Endometrium (tissue), 2 donors: Measurements from ENCODE around the gene BCDIN3D.
A peak's percentile ranks its signal among the peaks of the same experiment; 100 is the strongest.
"Not testable (repeated sequence)": the region's sequence is repeated elsewhere in the genome, so short reads cannot be mapped to it uniquely, and the experiment has no call there.

Experiments
- FAIRE-seq: peaks from 2 replicates; lab custom pipeline; 2012; peaks lifted over from hg19 to GRCh38; lab: Jason Lieb, UNC
- donor health status: control.
- donor health status: control.

Gene BCDIN3D

DNA sequence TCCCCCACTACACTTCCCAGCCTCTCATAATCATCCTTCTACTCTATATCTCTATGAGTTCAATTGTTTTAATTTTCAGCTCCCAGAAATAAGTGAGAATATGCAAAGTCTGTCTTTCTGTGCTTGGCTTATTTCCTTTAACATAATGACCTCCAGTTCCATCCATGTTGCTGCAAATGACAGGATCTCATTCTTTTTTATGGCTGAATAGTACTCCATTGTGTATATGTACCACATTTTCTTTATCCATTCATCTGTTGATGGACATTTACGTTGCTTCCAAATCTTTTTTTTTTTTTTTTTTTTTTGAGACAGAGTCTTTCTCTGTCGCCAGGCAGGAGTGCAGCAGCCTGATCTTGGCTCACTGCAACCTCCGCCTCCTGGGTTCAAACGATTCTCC lies 13.0 kb upstream of the BCDIN3D start:
- not testable (repeated sequence) for FAIRE-seq

DNA sequence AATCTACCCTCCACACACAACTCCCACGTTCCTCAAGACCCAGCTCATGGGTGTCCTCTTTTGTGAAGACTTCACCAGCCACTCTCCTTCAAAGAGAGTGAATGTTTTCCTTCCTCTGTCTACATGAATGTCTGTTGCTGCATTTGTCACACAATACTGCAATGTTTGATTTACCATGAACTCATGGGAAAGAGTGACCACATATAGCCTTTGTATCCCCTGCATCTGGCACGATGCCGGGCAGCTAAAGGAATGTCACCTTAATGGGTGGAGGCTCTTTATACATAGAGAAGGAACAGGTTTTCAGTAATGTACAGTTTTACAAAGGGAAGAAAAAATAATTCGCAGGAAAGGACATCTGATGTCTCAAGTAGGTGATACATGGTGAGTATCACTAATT lies 12.1 kb upstream of the BCDIN3D start:
- FAIRE-seq = no peak

DNA sequence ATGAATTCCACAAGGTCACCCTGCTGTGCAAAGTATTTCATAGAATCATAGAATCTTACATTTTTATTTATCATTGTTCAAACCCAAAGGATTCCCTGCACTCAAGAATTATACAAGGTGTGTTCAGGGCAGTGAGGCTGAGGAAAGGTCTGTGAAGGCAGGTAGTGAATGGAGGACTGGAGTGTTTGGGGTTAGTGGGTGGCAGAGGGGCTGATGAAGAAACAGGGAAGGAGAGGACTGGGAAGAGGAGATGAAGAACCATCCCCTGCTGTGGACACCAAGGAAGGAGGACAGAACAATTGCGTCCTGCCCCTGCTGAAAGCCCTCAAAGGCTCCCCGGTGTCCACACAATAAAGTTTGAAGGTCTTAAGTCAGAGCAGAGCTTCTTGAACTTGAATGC lies 10.8 kb upstream of the BCDIN3D start:
- no peak for FAIRE-seq

DNA sequence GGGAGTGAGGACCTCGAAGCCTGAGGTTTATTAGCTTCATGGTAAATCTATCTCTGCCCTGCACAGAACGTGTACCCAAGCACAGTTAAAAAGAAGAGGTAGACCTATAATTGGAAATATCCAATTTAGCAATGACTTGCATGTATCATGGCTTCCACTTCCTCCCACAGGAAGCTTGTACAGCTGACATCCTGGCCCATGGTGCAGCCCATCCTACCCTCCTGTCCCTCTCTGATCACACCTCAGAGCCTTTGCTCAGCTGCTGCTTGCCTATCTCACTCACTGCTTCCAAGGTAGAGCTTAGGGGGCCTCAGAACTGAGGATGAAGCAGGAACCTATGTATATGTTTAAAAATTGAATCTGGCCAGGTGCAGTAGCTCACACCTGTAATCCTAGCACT lies 4.3 kb upstream of the BCDIN3D start:
- no peak for FAIRE-seq

DNA sequence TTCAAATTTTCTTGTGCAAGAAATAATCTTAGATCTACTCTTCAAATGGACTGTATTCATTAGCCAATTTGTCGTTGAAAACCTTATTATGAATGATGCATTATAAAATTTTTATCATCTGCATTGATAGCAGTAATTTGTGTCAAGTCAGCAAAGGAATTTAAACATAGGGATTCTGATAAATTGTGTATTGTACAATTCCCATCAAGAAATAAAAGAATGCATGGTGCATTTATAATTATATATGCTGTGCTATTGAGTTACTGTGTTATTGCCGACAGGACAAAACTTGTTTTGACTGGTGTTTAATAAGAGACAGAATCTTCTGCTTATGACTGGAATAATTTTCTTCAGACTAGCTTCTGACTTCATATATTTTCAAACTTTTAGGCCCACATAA lies 3.1 kb upstream of the BCDIN3D start:
- no peak for FAIRE-seq

DNA sequence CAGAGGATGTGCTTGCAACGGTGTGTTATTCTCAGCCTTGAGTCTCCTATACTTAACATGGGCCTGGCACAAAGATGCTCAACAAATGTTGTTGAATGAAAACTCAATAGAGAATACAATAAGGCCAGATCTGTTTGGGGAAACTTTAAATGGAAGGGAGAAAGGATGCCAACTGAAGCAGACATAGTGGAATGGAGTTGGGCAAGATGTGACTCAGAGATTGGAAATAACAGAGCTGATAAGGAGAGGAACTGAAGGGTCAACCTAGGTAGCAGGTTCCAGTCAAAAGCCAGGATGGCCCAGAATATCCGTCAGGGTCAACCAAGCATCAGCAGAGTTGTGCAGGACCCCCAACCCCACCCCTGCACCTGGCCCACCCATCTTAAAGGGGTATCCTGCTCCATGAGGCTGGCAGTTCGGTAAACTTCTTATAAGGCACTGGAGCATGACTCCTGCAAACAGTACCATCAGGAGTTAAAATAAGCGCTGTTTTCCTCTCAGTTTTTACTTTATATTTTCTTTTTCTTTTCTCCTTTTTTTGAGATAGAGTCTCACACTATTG lies 1.1 kb upstream of the BCDIN3D start:
- no peak for FAIRE-seq

DNA sequence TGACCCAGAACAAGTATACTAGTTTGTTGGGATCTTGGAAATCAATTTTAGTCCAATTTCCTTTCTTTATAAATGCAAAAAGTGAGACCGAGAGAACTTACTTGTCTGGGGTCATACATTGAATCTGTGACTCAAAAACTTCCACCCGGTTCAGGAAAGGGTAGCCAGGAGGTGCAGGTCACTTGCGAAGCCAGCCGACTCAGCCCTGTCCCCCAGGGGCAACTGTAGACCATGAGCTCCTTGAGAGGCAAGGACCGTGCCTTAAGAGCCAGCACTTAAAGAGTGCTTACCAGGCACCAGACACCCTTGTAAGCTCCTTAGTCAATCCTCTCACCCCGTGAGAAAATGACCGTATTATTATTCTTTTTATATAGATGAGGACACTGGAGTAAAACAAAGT lies 505 bp upstream of the BCDIN3D start:
- FAIRE-seq = no peak

DNA sequence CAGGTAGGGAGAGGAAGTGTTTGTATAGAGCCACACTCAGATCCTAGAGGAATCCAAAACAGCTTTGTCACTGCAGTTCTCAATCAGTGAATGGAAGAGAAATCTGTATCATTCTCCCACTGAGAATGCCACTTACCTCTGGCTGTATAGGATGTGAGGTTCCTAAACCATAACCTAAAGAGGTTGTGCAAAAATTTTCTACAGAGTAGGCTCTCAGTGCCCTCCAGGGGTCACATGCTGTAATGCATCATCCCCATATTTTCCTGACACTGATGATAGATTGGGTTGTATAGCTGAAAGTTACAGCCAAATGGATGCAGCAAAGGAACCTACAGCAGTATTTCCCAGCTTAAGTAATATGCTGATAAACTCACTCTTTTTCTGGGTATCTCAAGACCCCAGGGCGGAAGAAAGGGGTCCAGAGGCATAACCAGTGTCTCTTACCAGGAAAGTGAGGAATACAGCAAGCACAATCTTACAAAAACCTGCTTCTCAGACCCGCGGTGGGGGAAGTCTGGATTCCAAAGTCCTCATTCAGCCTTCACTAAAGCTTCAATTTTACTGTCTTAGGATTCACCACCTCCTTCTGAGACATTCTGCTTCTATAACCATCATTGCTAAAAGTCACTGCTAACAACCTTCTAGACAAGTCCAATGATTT lies 3.8 kb downstream of the BCDIN3D start:
- no peak for FAIRE-seq

DNA sequence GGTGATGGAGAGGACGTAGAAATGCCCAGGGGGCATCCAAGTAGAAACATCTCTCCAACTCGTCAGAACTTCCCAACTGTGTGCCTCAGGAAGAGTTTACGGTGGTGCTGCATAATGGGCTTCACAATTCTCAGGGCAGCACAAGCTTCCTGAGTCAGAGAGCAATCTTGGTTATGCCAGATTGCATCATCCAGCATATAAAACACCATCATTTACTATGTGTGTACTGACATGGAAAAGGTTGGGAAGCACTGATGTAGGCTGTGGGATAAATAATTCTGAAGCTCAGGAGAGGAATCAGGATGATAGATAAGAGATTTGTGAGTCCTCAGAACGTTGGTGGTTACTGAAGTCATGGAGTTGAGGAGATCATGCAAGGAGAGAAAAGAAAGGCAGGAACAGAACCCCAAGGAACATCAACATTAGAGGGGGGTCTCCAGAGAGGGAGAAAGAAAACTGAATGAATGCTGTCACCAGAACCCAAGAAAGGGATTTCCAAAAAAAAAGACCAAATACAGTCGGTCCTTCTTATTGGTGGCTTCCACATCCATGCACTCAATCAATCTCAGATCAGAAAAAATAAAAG lies 10.0 kb downstream of the BCDIN3D start:
- no peak for FAIRE-seq

DNA sequence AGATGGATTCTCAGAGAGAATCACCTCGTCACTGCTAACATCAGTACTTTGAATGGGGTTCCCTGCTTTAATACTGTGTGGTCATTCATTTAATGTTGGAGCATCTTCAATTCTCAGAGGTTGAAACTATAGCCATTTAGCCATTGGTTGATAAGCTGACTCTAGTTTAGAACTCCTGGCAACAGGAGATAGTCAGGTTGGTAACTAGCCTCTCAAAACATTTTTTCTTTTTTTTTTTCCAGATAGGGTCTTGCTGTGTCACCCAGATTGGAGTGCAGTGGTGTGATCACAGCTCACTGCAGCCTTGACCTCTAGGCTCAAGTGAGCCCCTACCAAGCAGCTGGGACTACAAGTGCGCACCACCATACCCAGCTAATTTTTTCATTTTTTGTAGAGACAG lies 11.2 kb downstream of the BCDIN3D start:
- no peak for FAIRE-seq

DNA sequence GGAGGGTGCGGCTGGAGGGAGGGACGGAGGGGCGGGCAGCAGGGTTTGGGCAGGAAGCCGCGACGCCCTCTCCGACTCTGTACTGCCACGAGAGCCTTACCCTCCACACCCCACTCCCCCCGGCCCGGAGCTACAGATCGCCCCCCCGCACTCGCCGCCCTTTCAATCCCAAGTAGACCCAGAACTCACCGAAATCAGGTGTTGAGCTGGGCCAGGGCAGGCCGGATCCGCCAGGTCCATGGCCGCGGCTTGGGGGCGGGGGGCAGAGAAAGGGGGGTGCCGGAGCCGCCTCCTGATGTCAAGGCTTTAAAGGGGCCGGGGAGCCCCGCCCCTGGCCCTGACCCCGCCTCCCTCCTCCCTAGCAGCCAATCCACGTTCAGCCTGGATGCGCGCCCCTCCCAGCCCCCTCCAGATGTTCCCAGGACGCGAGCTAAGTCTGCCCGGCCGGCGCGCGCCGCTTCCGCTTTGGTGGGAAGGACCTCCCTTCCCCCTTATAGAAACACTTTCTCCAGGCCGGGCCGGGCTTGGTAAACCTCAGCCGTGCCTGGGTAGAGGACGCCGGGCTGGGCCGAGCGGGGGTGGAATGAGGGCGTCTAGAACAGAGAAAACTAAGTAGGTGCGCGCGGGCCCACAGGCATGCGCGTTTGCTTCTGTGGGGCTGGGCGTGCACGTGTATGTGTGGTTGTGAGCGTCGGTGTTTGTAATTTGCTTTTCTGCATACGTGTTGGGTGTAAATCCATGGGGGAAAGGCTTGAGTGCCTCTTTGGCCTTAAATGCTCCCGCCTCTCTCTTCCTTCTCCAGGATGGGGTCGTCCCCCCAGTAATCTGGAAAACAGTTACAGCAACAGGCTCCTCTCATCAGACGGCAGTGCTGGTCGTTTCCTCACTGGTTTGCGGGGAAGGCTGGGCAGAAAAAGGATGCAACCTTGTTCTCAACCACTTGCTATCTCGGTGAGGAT lies 14.5 kb downstream of the BCDIN3D start, which contains the start of gene NCKAP5L:
Gene NCKAP5L, minus strand, starts transcription at position 281 of the 959 bp plus-strand sequence. CDS start 24,369 bp downstream, outside the sequence.
- peak; percentile 87 for FAIRE-seq

DNA sequence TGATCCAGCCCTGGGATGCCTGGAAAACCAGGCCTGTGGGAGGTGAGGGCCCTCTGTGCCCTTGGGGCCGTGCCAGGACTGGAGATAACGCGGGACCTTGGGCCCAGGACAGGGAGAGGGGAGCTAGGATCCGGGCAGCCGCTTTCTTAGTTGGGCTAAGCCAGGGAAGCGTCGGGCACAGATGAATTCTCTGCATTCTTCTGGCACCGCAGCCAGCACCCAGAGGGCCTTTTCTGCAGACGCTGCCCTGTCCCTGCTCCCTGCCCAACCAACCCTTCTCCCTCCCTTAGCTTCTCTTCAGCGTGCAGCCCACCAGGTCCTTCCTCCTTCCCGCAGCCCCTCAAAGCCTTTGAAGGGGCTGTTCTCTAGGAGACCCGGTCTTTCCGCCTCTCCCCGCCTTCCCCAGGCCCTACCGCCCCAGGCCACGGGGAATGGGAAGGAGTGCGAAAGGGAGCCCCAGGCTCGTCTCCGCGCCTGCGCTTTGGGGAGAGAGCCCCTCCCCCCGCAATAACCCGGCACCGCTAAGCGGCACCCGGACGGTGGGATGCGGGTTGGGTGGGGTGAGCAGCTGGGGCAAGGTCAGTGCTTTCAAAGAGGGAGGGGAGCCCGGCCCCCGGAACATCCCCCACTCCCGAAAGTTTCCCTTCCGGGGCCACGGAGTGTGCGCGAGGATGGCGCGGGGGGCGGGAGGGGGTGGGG lies 15.4 kb downstream of the BCDIN3D start:
- no peak for FAIRE-seq

DNA sequence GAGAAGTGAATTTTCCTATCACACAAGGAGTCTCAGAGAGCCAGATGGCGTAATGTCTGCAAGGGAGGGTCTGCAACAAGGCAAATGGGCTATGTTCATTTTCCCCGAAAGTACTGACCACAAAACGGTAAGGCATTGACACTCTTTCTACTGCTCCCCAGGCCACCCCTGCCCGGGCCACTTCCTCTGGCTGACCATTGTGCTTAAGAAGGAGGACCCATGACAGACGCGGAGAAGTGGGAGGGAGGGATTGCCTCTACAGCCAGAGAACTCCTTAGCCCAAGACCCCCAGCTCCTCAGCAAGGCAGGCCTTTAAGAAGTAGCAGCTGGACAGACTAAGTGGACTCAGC lies 15.9 kb downstream of the BCDIN3D start:
- FAIRE-seq = no peak

DNA sequence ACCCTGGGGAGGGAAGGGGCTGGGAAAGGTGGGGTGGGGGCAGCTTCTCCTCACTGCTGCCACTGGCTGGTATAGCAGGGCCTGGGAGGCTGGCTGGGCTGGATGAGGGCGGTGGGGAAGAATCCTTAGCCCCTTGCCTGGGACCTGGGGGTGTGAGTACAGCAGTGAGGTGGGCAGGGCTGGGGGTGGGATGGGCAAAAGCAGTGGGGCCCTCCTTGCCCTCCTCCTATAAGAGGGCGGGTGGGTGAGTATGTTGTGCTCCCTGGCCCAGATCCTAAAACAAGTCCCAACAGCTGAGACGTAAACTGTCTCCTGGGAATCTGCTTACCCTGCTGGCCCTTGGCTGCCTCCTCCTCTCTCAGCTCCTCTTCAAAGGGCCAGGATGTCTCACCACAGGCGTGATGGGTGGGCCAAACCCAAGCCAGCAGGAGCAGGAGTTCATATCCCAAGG lies 16.9 kb downstream of the BCDIN3D start:
- no peak for FAIRE-seq

DNA sequence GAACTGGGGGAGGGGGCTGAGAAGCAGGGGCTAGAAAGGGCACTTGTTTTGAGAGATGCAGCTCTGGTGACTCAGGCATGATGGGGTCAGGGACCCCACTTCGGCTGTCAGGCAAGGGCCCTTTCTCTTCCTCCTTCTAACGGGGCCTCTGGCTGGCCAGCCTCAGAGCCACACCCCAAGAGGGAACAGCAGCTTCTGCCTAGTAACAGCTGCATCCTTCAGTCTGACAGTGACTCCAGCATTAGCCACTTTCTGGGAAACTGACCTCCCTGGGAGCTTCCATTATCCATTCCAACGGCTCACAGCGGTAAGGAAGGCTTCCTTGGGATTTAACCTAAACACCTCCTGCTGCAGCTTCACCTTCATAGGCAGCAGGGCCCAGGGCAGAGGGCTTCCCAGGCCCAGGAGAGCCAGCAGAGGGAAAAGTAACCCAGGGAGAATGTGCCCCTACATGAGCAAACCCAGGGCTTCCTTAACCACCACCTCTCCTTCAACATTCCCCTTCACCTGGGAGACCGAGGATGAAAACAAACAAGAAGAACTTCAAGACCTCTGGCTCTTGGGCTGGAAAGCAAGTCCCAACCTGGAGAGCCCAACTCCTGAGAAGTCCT lies 17.4 kb downstream of the BCDIN3D start:
- no peak for FAIRE-seq

DNA sequence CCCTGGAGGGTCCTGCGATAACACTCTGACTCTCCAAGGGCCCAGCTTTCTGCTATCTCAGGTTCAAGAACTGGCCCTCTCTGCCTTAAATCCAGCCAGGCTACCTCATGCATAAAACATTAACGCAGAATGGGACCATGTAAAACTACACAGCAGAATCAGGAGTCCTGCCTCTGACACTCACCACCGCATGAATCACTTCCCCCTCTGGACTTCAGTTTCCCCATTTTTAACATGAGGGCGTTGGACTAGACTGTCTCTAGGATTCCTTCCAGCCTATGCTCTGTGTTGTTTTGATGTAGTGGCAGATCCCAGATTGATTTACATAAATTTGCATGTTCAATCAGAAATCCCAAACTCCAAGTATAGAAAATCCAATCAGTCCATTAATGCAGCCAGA lies 18.0 kb downstream of the BCDIN3D start:
- FAIRE-seq = no peak

DNA sequence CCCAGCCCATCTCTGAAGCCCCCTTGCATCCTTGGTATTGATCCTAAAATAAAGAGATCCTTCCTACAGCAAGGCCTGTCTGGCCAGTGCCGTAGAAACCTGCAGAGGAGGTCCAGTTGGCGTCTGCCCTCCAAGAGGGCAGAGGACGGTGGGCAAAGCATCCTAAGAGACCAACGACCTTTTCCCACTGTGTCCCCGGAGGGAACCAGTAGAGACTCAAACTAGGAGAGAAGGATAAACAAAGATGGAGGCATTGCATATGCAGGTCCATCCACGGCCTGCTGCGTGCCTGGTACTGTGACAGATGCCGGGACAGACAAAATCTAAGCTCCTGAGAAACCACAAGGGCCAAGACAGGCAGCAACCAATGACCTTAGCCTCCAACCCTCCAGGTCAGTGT lies 18.5 kb downstream of the BCDIN3D start:
- no peak for FAIRE-seq

DNA sequence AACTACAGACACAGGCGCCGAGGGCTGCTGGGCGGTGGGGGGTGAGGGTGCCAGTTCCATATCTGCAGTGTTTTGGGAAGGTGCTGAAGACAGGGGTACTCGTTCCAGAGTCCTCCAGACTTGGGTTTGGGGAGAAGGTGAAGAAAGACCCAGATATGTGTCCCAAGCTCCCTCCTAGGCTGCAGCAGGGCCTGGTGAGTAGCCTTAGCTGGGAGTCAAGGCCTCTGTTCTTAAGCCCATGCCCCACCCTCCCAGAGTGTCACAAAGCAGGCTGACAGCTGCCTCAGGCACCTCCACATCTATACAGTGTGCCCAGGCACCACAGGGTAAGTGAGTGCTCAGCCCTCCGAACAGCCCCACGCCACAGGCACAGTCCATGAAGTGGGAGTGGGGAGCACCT lies 19.0 kb downstream of the BCDIN3D start:
- no peak for FAIRE-seq

DNA sequence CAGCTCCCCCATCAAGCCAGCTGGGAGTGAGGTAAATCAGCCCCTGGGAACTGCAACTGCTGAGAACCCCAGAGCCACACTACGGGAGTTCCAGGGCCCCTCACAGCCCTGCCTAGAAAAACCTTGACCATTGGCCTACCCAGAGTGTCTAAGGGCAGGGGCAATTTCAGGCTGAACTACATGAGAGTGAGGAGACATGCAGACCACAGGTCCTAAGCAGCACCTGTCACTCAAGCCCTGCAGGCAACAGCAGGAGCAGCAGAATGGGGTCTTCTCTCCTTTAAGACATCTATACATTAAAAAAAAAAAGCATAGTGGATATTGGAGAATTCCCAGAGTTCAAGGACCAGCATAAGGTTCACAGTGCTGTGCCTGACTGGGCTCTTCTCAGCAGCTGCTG lies 19.6 kb downstream of the BCDIN3D start:
- no peak for FAIRE-seq

DNA sequence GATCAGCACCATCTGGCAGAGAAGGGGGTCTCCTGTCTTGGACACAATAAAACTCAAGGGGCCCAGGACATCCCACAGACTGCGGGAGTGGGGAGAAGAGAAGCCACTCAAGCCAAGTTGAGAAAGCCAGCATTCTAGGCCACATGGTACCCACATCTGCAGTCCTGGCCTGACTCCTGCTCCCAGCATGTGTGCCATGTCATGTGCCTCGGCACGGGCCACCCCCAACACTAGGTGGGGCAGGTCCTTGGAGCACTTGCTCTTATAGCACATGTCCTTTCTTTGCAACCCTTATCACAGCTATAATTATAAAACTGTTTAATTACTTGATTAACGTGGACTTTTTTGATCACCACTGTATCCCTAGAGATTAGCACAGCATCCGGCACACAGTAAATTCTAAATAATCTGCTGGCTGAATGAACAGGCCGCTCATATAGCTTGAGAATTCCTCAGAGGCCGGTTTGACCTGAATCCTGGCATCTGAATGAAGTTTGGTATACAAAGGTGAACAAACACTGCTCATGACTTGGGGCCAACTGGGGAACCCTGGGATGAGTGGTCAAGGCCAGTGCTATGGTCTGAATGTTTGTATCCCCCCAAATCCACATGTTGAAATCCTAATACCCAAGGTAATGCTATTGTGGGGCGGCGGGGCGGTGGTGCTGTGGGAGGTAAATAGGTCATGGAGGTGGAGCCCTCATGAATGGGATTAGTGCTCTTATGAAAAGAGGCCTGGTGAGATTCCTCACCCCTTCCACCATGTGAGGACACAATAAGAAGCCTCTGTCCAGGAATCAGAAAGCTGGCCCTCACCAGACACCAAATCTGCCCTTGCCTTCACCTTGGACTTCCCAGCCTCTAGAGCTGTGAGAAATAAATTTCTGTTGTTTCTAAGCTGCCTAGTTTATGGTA lies 21.3 kb downstream of the BCDIN3D start:
- no peak for FAIRE-seq

DNA sequence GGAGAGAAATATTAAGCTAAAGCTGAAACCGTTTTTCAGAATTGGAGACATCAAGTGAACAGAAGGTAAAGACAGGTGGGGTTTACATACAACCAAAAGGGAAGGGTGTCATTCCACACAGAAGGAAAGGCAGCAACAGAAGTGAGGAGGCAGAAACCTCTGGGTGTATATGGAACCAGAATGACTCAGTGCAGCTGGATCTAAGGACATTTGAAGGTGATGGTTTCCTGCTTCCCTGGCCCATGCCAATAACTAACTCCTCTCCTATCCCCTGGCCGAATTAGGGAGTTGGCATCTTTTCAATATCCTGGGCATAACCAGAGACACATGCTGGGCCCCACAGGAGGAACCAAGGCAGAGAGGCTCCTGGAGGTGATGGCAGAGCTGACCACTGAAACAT lies 23.1 kb downstream of the BCDIN3D start:
- FAIRE-seq = no peak
